ENCODE measurements around the gene HOXD9. TPM values are rescaled to one million over a fixed set of nuclear protein-coding genes. Genes with fewer than 3 reads are reported as not detected.

The HOXD9 gene
- polyA plus RNA-seq, 1 of the 3 experiments (the other 2 are of a cell fraction) = 4.8 TPM

DNA sequence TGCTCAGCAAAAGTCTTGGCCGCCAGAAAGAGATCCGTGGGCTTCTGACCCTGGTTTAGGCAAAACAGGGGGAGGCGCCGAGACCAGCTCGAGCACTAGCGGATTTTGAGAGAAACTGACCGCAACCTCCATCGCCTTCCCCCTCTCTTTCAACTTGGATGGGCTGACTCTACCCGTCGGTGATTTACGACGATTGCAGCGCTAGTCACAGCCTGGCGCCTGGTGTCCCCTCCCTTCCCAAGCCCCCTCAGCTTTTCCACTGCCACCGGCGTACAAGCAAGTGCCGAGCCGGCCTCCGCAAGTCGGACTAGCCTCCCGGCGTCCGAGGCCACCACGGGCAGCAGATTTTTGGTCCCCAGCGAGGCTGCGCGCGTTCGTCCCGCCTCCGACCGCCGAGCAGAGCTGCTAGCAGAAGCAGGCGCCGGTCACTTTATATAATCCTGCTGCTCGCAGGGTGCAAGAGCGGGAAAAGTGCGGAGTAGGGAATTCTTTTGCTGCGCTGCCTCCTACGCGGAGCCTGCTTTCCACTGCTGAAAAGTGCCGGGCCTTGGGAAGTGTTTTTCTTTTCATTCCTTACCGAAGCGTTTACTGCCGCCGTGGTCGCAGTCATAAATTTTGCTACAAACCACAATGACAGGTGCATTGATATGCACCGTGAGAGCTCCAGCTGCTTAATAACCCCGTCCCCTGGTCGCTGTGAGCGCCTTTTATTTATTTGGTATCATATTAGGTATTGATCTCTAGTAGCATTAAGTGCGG is 42.3 kb downstream of the HOXD9 start:
- no peaks in the 10 kb centered on the region for H3K27me3 ChIP-seq (ENCODE audit: insufficient read depth)
- ChIA-PET POLR2A (no interaction called here), CTCF (interaction anchor here (1.2 to 1.7 kb wide), 2 partner anchors 49 to 389 kb away, joined by 3 to 4 read pairs; no protein-coding TSS in a partner anchor)
- no peak overlapping the region for H3K4me3 ChIP-seq (ENCODE audit: low read depth in 2 of 2, low read length in 1 of 2)
- no peak overlapping the region for H3K4me2 ChIP-seq
- H2AFZ ChIP-seq (ENCODE audit: low read depth) = no peak overlapping the region
- H3K36me3 ChIP-seq (replicated peaks in 1 of 2; ENCODE audit: control insufficient read depth in 1 of 2, insufficient read depth in 2 of 2, low read length in 1 of 2) = peaks cover 0 to 3% of the 10 kb centered on the region in 2 experiments
- 89% methylated on average over 36 of the region's 52 CpGs for WGBS (ENCODE audit: low lambda C conversion rate)
- H3K79me2 ChIP-seq (ENCODE audit: insufficient read depth) = no peaks in the 10 kb centered on the region
- no peaks in the 10 kb centered on the region for H3K9me2 ChIP-seq
- no peak for TF ChIP-seq MXI1 (IDR thresholded peaks at IDR 0.05; ENCODE audit: low read depth, low read length)
- TF ChIP-seq, protein P1, sequence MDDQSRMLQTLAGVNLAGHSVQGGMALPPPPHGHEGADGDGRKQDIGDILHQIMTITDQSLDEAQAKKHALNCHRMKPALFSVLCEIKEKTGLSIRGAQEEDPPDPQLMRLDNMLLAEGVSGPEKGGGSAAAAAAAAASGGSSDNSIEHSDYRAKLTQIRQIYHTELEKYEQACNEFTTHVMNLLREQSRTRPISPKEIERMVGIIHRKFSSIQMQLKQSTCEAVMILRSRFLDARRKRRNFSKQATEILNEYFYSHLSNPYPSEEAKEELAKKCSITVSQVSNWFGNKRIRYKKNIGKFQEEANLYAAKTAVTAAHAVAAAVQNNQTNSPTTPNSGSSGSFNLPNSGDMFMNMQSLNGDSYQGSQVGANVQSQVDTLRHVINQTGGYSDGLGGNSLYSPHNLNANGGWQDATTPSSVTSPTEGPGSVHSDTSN (IDR thresholded peaks at IDR 0.05) = no peak
- TF ChIP-seq, protein P2, sequence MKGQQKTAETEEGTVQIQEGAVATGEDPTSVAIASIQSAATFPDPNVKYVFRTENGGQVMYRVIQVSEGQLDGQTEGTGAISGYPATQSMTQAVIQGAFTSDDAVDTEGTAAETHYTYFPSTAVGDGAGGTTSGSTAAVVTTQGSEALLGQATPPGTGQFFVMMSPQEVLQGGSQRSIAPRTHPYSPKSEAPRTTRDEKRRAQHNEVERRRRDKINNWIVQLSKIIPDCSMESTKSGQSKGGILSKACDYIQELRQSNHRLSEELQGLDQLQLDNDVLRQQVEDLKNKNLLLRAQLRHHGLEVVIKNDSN (IDR thresholded peaks at IDR 0.05; ENCODE audit: borderline replicate concordance, low read depth) = no peak
- TF ChIP-seq, protein P3, sequence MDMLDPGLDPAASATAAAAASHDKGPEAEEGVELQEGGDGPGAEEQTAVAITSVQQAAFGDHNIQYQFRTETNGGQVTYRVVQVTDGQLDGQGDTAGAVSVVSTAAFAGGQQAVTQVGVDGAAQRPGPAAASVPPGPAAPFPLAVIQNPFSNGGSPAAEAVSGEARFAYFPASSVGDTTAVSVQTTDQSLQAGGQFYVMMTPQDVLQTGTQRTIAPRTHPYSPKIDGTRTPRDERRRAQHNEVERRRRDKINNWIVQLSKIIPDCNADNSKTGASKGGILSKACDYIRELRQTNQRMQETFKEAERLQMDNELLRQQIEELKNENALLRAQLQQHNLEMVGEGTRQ (IDR thresholded peaks at IDR 0.05; ENCODE audit: borderline replicate concordance, low read depth, low read length) = no peak
- no peak for TF ChIP-seq FOXM1 (IDR thresholded peaks at IDR 0.05; ENCODE audit: low read depth)
- no peak for TF ChIP-seq TAF1 (IDR thresholded peaks at IDR 0.05; ENCODE audit: borderline replicate concordance, low read depth, low read length)
- no peak for TF ChIP-seq ELF1 (IDR thresholded peaks at IDR 0.05)
- no peak for TF ChIP-seq TEAD4 (IDR thresholded peaks at IDR 0.05; ENCODE audit: borderline replicate concordance, insufficient read depth)
- TF ChIP-seq FOSL2 (IDR thresholded peaks at IDR 0.05; ENCODE audit: borderline replicate concordance, low read depth) = no peak
- no peak for TF ChIP-seq SMC3 (IDR thresholded peaks at IDR 0.05; ENCODE audit: low read depth, low read length)
- TF ChIP-seq RXRA (IDR thresholded peaks at IDR 0.05; ENCODE audit: borderline replicate concordance, low read depth) = no peak
- no peak for TF ChIP-seq EP300 (IDR thresholded peaks at IDR 0.05; ENCODE audit: borderline replicate concordance in 1 of 2, low read depth in 1 of 2, low read length in 1 of 2)
- no peak for TF ChIP-seq MEF2A (IDR thresholded peaks at IDR 0.05; ENCODE audit: borderline replicate concordance, low read depth)
- TF ChIP-seq EZH2phosphoT487 (IDR thresholded peaks at IDR 0.05; ENCODE audit: borderline replicate concordance, low read depth) = no peak
- TF ChIP-seq, protein P4, sequence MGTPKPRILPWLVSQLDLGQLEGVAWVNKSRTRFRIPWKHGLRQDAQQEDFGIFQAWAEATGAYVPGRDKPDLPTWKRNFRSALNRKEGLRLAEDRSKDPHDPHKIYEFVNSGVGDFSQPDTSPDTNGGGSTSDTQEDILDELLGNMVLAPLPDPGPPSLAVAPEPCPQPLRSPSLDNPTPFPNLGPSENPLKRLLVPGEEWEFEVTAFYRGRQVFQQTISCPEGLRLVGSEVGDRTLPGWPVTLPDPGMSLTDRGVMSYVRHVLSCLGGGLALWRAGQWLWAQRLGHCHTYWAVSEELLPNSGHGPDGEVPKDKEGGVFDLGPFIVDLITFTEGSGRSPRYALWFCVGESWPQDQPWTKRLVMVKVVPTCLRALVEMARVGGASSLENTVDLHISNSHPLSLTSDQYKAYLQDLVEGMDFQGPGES (IDR thresholded peaks at IDR 0.05; ENCODE audit: low read depth, low read length) = no peak
- TF ChIP-seq, protein P5, sequence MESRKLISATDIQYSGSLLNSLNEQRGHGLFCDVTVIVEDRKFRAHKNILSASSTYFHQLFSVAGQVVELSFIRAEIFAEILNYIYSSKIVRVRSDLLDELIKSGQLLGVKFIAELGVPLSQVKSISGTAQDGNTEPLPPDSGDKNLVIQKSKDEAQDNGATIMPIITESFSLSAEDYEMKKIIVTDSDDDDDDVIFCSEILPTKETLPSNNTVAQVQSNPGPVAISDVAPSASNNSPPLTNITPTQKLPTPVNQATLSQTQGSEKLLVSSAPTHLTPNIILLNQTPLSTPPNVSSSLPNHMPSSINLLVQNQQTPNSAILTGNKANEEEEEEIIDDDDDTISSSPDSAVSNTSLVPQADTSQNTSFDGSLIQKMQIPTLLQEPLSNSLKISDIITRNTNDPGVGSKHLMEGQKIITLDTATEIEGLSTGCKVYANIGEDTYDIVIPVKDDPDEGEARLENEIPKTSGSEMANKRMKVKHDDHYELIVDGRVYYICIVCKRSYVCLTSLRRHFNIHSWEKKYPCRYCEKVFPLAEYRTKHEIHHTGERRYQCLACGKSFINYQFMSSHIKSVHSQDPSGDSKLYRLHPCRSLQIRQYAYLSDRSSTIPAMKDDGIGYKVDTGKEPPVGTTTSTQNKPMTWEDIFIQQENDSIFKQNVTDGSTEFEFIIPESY (IDR thresholded peaks at IDR 0.05; ENCODE audit: borderline replicate concordance, low read depth) = no peak
- no peak for TF ChIP-seq RAD21 (IDR thresholded peaks at IDR 0.05; ENCODE audit: low read length)
- no peak for TF ChIP-seq TCF12 (IDR thresholded peaks at IDR 0.05)
- TF ChIP-seq RFX5 (IDR thresholded peaks at IDR 0.05; ENCODE audit: low read length) = no peak
- TF ChIP-seq POLR2AphosphoS5 (IDR thresholded peaks at IDR 0.05; ENCODE audit: low read depth, low read length) = no peak
- no peaks in the 10 kb centered on the region for H3K9me3 ChIP-seq
- H3K9ac ChIP-seq = no peak overlapping the region
- no peak overlapping the region for H3K27ac ChIP-seq (ENCODE audit: low read depth in 2 of 2, low read length in 1 of 2)
- no peaks in the 10 kb centered on the region for H4K20me1 ChIP-seq (ENCODE audit: insufficient read depth)
- no peaks in the 10 kb centered on the region for H3F3A ChIP-seq (replicated peaks; ENCODE audit: insufficient read depth)
- peaks cover 0 to 6% of the 10 kb centered on the region in 2 experiments; a peak in 1 of 4 replicates for H3K4me1 ChIP-seq (ENCODE audit: control insufficient read depth in 1 of 2, insufficient read depth in 2 of 2, low read depth in 1 of 2, low read length in 1 of 2)
- no peak for DNase-seq
